H9 (cell line): ENCODE results near the gene DCC. TPM values are rescaled to one million over a fixed set of nuclear protein-coding genes. Genes with fewer than 3 reads are reported as not detected.

Experiments
- DNase-seq: peaks from one replicate; pipeline ENCODE4 v3.0.0-alpha.2; 2017
- H2AFZ ChIP-seq: one replicate; pipeline ENCODE4 v1.6.1; 2013; ENCODE audit warnings: mild to moderate bottlenecking, low read length, control low read depth, moderate library complexity
- H2AK5ac ChIP-seq: 2 replicates; pipeline ENCODE4 v1.6.1; 2013; ENCODE audit warnings: low read length, control low read depth, mixed read lengths; ENCODE audit not compliant: insufficient read length
- H2BK120ac ChIP-seq: one replicate; pipeline ENCODE4 v1.6.1; 2013; ENCODE audit warnings: low read depth, mild to moderate bottlenecking, low read length, control low read depth, inconsistent platforms; ENCODE audit not compliant: poor library complexity, severe bottlenecking
- H2BK12ac ChIP-seq: 2 replicates; pipeline ENCODE4 v1.6.1; 2013; ENCODE audit warnings: low read length, control low read depth, mixed read lengths, low read depth; ENCODE audit not compliant: insufficient read length
- H2BK15ac ChIP-seq: 2 replicates; pipeline ENCODE4 v1.6.1; 2013; ENCODE audit warnings: low read depth, low read length, control low read depth
- H2BK20ac ChIP-seq: one replicate; pipeline ENCODE4 v1.6.1; 2013; ENCODE audit warnings: low read depth, mild to moderate bottlenecking, low read length, control low read depth, inconsistent platforms; ENCODE audit not compliant: poor library complexity, severe bottlenecking
- H2BK5ac ChIP-seq: 2 replicates; pipeline ENCODE4 v1.6.1; 2013; ENCODE audit warnings: low read length, control low read depth, mixed read lengths; ENCODE audit not compliant: insufficient read length
- H3K14ac ChIP-seq: 2 replicates; pipeline ENCODE4 v1.6.1; 2013; ENCODE audit warnings: low read length, control low read depth; ENCODE audit not compliant: insufficient read depth
- H3K18ac ChIP-seq: 2 replicates; pipeline ENCODE4 v1.6.1; 2013; ENCODE audit warnings: low read depth, mild to moderate bottlenecking, mixed read lengths, low read length, control low read depth; ENCODE audit not compliant: insufficient read length
- H3K23ac ChIP-seq: 2 replicates; pipeline ENCODE4 v1.6.1; 2013; ENCODE audit warnings: low read length, control low read depth, mixed read lengths, low read depth; ENCODE audit not compliant: insufficient read length
- H3K23me2 ChIP-seq: 2 replicates; pipeline ENCODE4 v1.6.1; 2013; ENCODE audit warnings: low read depth, mild to moderate bottlenecking, mixed read lengths, low read length, control low read depth; ENCODE audit not compliant: insufficient read length, poor library complexity, severe bottlenecking
- H3K27ac ChIP-seq: 2 replicates; pipeline ENCODE4 v1.5.1; 2013; ENCODE audit warnings: low read length, control low read depth, mixed read lengths, low read depth; ENCODE audit not compliant: insufficient read length
- H3K27me3 ChIP-seq: 2 replicates; pipeline ENCODE4 v1.6.1; 2013; ENCODE audit warnings: low read length, control low read depth, inconsistent platforms; ENCODE audit not compliant: insufficient read depth
- H3K4ac ChIP-seq: 2 replicates; pipeline ENCODE4 v1.6.1; 2013; ENCODE audit warnings: low read depth, mild to moderate bottlenecking, control low read depth, inconsistent platforms, low read length, moderate library complexity
- H3K4me1 ChIP-seq: 2 replicates; pipeline ENCODE4 v1.6.1; 2013; ENCODE audit warnings: low read length, control low read depth, inconsistent platforms; ENCODE audit not compliant: insufficient read depth
- H3K4me2 ChIP-seq: 2 replicates; pipeline ENCODE4 v1.6.1; 2013; ENCODE audit warnings: low read length, control low read depth, mixed read lengths; ENCODE audit not compliant: insufficient read length, insufficient read depth
- H3K56ac ChIP-seq: 2 replicates; pipeline ENCODE4 v1.6.1; 2013; ENCODE audit warnings: low read depth, mild to moderate bottlenecking, mixed read lengths, low read length, control low read depth; ENCODE audit not compliant: insufficient read length
- H3K79me1 ChIP-seq: 2 replicates; pipeline ENCODE4 v1.6.1; 2013; ENCODE audit warnings: low read depth, mild to moderate bottlenecking, moderate library complexity, low read length, control low read depth, inconsistent platforms; ENCODE audit not compliant: insufficient read depth, poor library complexity, severe bottlenecking
- H3K79me2 ChIP-seq: 2 replicates; pipeline ENCODE4 v1.6.1; 2013; ENCODE audit warnings: low read length, control low read depth, inconsistent platforms; ENCODE audit not compliant: insufficient read depth
- H3K9ac ChIP-seq: 2 replicates; pipeline ENCODE4 v1.6.1; 2013; ENCODE audit warnings: low read length, control low read depth, mixed read lengths; ENCODE audit not compliant: insufficient read length; ENCODE audit errors: extremely low read depth
- H3K9me3 ChIP-seq: one replicate; pipeline ENCODE4 v1.6.1; 2013; ENCODE audit warnings: low read depth, low read length, inconsistent platforms; ENCODE audit not compliant: control insufficient read depth
- H3T11ph ChIP-seq: one replicate; pipeline ENCODE4 v1.6.1; 2013; ENCODE audit warnings: mild to moderate bottlenecking, low read length, control low read depth, inconsistent platforms
- H4K20me1 ChIP-seq: one replicate; pipeline ENCODE4 v1.6.1; 2013; ENCODE audit not compliant: control insufficient read depth, insufficient read length, insufficient read depth
- H4K5ac ChIP-seq: 2 replicates; pipeline ENCODE4 v1.6.1; 2013; ENCODE audit warnings: low read depth, mild to moderate bottlenecking, mixed read lengths, low read length, control low read depth; ENCODE audit not compliant: insufficient read length
- H4K8ac ChIP-seq: replicated peaks from 2 replicates; pipeline ENCODE4 v1.6.1; 2013; ENCODE audit warnings: low read length, control low read depth, mixed read lengths, low read depth; ENCODE audit not compliant: insufficient read length
- H4K91ac ChIP-seq: 2 replicates; pipeline ENCODE4 v1.6.1; 2013; ENCODE audit warnings: low read depth, mild to moderate bottlenecking, moderate library complexity, mixed read lengths, low read length, control low read depth; ENCODE audit not compliant: insufficient read length
- H3K27ac Mint-ChIP-seq, 3 experiments: 2 replicates in 2 of 3; 3 replicates in 1 of 3; pipeline ENCODE4 v1.8.0; 2020 to 2021; ENCODE audit warnings: mixed read lengths in 3 of 3, mild to moderate bottlenecking in 1 of 3, moderate library complexity in 1 of 3
- H3K27me3 Mint-ChIP-seq: 2 replicates; pipeline ENCODE4 v1.8.0; 2021; ENCODE audit warnings: low read depth, mild to moderate bottlenecking, moderate library complexity, mixed read lengths
- H3K36me3 Mint-ChIP-seq, 3 experiments: 2 replicates in 2 of 3; 3 replicates in 1 of 3; pipeline ENCODE4 v1.8.0; 2020 to 2021; ENCODE audit warnings: low read depth in 3 of 3, mixed read lengths in 3 of 3; ENCODE audit not compliant: insufficient read depth in 1 of 3
- H3K4me1 Mint-ChIP-seq, 2 experiments: 2 replicates each; pipeline ENCODE4 v1.8.0; 2020; ENCODE audit warnings: mixed read lengths in 2 of 2
- H3K4me3 Mint-ChIP-seq, 2 experiments: 2 replicates in 1 of 2; 3 replicates in 1 of 2; pipeline ENCODE4 v1.8.0; 2020 to 2021; ENCODE audit warnings: mild to moderate bottlenecking in 2 of 2, mixed read lengths in 2 of 2, moderate library complexity in 1 of 2
- H3K9me3 Mint-ChIP-seq, 2 experiments: 2 replicates in 1 of 2; 3 replicates in 1 of 2; pipeline ENCODE4 v1.8.0; 2020; ENCODE audit warnings: mild to moderate bottlenecking in 2 of 2, mixed read lengths in 2 of 2, moderate library complexity in 1 of 2
- CTCF ChIP-seq: fragments of 200-600 bp; sonication (generic); conservative IDR thresholded peaks from 3 replicates; pipeline ENCODE4 v1.8.0; 2021; ENCODE audit warnings: antibody characterized with exemption, mild to moderate bottlenecking
- WGBS: extraction: QIAGEN DNeasy Blood & Tissue Kit; methylation state at CpG from one replicate; pipeline ENCODE4 v1.1.7; 2013; ENCODE audit warnings: missing lambda C conversion rate, low lambda C conversion rate, mixed read lengths; ENCODE audit not compliant: insufficient read length; ENCODE audit errors: extremely low coverage; 5-methylcytosine and 5-hydroxymethylcytosine counted together
- total RNA-seq: library from RNA; stranded (reverse); gene quantifications from 2 replicates; pipeline ENCODE4 v1.2.1, GENCODE V29; 2021

The DCC gene
- total RNA-seq, 1 experiment from 2014 or later: 0.35 TPM

GRCh38 chr18:52499644-52500043 lies 159.6 kb downstream of the DCC start:
- Histone ChIP-seq H2BK12ac (no peak overlapping the region), H2BK20ac (no peak overlapping the region), H3K14ac (no peak overlapping the region), H2AFZ (no peak overlapping the region), H2BK15ac (no peak overlapping the region), H2BK120ac (no peak overlapping the region), H3K4me2 (no peak overlapping the region), H3K9ac (no peak overlapping the region), H3K4me1 (no peaks in the 10 kb centered on the region; the same call in 1 of the 2 replicates), H3K56ac (no peak overlapping the region), H3T11ph (no peak overlapping the region), H3K9me3 (no peaks in the 10 kb centered on the region), H4K20me1 (no peaks in the 10 kb centered on the region), H3K27ac (no peak overlapping the region), H4K5ac (no peak overlapping the region), H3K79me1 (no peaks in the 10 kb centered on the region), H2AK5ac (no peak overlapping the region), H4K91ac (no peak overlapping the region), H3K18ac (no peak overlapping the region), H4K8ac (no peak overlapping the region), H3K23me2 (no peaks in the 10 kb centered on the region), H3K23ac (no peak overlapping the region), H3K27me3 (no peaks in the 10 kb centered on the region), H3K4ac (no peak overlapping the region), H2BK5ac (no peak overlapping the region), H3K79me2 (no peaks in the 10 kb centered on the region)
- 0 out of 7 replicates have a peak, but pooled peaks cover 0 to under 1% (median 0%) of the 10 kb centered on the region in 3 experiments for H3K36me3 Mint-ChIP-seq
- H3K27ac Mint-ChIP-seq: no peak overlapping the region
- no peak for TF ChIP-seq CTCF
- H3K4me3 Mint-ChIP-seq: no peak overlapping the region
- no CpG with 5 or more reads among the region's 3 CpGs for WGBS
- H3K4me1 Mint-ChIP-seq: peaks cover 0 to 1% of the 10 kb centered on the region in 2 experiments; a peak in 1 of 4 replicates
- DNase-seq: no peak
- H3K9me3 Mint-ChIP-seq: no peaks in the 10 kb centered on the region; a peak in 1 of 5 replicates
- H3K27me3 Mint-ChIP-seq: no peaks in the 10 kb centered on the region; the same call in 1 of the 2 replicates
